HG02678 (cell line): Measurements from ENCODE around the gene ATF6B.

Source experiments
- ATAC-seq: cut with Tn5 transposase; IDR thresholded peaks from one replicate; pipeline ENCODE4 v1.9.1; 2021; ENCODE audit warnings: mild to moderate bottlenecking, moderate library complexity; ENCODE audit not compliant: unreplicated experiment

Gene ATF6B

GRCh38 chr6:32132110-32132509 is 4.1 kb upstream of the ATF6B start:
- no peak for ATAC-seq

GRCh38 chr6:32131439-32131948 is 3.4 kb upstream of the ATF6B start:
- no peak for ATAC-seq

GRCh38 chr6:32129297-32130088 is 1.4 kb upstream of the ATF6B start:
- ATAC-seq = no peak

DNA sequence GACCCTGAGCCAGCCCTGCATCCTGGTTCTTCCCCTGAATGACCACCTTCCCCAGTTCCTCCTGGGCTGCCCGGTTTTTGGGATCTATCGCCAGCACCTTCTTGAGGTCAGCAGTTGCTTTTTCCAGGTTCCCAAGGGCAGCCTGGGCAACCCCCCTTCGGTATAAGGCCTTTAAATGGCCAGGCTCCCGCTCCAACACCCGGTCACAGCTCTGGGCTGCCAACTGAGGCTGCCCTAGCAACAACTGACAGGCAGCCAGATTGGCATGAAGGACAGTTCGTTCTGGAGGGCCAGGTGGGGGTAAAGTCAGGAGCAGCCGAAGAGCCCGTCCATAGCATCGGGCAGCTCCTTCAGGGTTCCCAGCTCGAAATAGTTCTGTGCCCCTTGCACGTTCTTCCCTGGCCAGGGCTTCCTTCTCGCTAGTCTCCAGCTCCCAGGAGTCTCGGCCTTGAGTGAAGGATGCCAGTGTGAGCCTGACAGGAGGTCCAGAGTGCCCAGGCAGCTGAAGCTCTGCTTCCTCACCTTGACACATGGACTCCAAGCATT is 778 bp upstream of the ATF6B start:
- ATAC-seq = no peak

GRCh38 chr6:32127409-32127716 is 683 bp downstream of the ATF6B start:
- no peak for ATAC-seq

- no peak for ATAC-seq
Observed at GRCh38 chr6:32126880-32127279, 1.2 kb downstream of the ATF6B start.

DNA sequence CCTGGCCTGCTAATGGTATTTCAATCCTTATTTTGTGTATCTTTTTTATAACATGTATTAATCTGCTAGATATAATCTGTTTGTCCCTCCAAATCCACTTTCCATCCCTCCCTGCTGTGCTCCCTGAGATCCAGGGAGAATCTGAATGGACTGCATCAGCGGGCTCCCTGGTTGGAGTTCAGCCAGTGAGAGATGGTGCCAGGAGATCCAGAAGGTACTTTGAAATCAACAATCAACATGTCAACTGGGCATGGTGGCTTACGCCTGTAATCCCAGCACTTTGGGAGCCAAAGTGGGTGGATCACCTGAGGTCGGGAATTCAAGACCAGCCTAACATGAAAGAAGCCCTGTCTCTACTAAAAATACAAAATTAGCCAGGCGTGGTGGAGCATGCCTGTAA is 4.4 kb downstream of the ATF6B start:
- ATAC-seq = no peak

- no peak for ATAC-seq
Observed at GRCh38 chr6:32120573-32121059, 7.4 kb downstream of the ATF6B start.

- ATAC-seq = no peak
Observed at GRCh38 chr6:32118782-32119628, 9.0 kb downstream of the ATF6B start.

- no peak for ATAC-seq
Observed at GRCh38 chr6:32117461-32117860, 10.6 kb downstream of the ATF6B start.

GRCh38 chr6:32116674-32117073 is 11.4 kb downstream of the ATF6B start:
- no peak for ATAC-seq

DNA sequence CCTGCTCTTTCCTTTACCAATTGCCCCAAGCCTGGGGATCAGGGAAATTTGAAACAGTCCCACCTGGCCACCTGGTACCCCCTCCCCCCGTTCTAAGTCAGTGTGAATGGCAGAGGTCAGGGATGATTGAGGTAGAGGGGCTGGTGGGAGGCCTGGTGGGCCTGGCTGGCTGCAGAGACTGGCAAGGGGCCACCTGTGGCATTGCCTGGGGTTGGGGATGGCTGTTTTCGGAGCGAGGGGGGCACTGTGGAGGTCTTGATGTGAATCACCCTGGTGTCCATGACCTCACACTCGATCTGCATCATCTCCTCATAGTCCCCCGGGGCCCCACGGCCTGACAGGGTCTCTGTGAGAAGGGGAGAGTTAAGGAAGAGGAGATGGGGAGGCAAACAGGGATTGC is 12.4 kb downstream of the ATF6B start:
- no peak for ATAC-seq

DNA sequence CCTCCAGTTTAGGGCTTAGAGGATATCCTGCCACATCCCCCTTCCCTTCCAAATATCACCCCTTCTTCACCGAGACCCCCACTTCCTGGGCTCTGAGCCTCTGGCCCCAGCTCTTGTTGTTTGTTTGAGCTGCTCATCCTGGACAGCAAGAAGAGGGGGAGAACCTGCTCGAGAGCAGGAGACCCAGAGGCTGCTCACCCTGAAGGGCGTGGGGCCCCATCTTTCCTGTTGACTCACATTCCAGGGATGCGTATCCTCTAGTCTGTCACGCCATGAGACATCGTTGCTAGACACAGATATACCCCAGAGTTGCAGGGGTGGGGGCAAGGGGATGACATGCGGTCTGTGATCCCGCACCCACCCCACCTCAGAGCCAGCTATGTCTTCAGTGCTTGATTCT is 13.2 kb downstream of the ATF6B start:
- no peak for ATAC-seq

GRCh38 chr6:32113386-32114352 is 14.4 kb downstream of the ATF6B start:
- ATAC-seq = no peak

GRCh38 chr6:32112431-32112980 is 15.5 kb downstream of the ATF6B start:
- no peak for ATAC-seq

DNA sequence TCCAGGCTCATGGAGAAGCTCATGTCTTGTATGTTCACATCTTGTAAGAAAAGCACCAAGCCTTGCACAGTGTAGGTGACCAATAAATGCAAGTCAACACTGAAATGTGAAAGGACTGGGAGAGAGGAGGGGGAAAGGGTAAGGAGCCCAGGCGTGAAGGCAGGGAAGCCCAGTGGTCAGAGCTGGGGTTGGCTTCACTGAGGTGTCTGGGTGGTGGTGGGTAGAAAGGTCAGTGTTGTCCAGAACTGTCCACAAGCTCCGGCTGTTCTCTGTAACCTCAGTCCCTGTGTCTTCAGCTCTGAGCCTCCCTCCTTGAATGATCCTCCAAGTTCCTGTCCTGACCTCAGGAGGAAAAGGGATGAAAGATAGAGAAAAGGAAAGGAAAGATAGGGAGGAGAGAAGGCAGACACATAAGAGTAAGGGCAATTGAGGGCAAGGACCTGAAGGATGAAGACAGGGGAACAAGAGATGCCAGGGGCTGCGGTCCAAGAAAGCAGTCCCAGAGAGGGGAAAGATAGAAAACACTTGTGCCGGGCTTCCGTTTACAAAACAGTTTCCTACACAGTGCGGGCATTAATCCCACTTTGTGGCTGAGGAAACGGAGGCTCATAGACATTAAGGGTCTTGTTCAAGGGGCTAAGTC is 16.5 kb downstream of the ATF6B start:
- no peak for ATAC-seq

DNA sequence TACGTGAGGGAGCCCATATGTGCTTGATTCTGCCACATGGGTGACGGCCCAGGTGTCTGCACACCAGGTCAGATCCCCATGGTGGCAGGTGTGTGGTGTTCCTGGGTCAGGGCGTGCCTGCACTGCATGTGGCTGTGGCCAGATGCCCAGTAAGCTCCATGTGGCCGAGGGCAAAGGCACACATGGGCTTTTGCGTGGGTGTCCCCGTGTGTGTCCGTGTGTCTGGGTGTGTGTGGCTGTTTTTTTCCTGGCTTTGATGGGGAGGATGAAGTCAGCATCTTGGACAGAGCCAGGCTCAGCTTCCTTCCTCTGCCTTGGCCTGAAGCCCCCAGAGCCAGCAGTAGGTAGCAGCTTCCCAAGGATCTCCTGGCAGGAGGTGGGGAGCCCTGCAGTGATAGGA is 17.4 kb downstream of the ATF6B start:
- ATAC-seq = no peak

DNA sequence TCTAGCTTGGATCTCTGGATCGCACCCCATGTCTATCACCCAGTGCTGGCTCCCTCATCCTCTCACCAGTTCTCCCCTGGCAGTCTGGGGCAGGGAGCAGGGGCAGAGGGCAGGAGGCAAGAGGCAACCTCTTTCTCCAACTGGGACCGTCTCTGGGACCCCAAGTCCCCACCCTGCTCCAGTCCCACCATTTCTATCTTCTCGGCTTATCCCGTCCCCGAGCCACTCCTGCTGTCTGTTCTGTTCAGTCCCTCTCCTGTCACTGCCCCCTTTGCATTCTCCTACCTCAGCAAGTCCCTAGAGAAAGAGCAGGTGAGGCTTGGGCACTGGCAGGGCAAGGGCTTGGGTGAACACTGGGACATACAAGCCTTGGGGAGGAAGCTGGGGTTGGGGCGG is 18.3 kb downstream of the ATF6B start:
- ATAC-seq = no peak

DNA sequence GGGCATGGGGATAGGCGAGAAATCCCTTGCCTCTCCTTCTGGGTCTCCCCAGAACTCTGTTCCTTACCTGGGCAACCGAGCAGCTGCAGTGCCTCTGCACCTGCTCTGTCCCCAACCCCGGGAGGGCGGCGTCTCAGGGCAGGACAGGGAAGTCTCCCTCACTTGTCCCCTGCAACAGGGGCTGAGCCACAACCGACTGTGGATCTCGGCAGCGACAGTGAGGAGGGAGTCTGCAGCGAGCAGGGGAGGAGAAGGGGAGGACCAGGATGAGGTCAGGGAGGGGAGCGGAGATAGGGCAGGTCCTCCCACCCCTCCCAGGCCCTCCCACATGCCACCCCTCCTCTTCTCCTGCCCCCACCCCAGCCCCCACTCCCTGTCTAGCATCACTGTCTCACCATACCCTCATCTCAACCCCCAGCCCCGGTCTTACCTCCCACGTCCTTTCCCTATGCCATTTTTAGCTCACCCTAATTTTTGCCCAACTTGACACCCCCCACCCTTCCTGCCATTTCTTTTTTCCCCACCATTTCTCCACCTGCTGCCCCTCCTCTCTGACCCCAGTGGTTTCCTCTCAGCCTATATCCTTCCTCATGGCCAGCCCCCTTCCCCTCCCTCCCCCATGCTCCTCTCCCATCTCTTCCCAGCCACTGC is 18.8 kb downstream of the ATF6B start, which contains the start of gene TNXB:
TNXB (minus strand) TSS at position 225 of the 651 bp plus-strand sequence. CDS start 11,140 bp downstream, outside the sequence.
- ATAC-seq = no peak
